Keratinocyte (primary cell): ENCODE data around the gene SLC25A21. TPM values are rescaled to one million over a fixed set of nuclear protein-coding genes. Genes with fewer than 3 reads are reported as not detected.

Experiments used
- DNase-seq: peaks from one replicate; pipeline ENCODE4 v3.0.0-alpha.2; 2011; ENCODE audit warnings: low read depth, missing footprints, low spot score
- FAIRE-seq: peaks from 2 replicates; lab custom pipeline; 2011; peaks lifted over from hg19 to GRCh38; lab: Jason Lieb, UNC
- H2AFZ ChIP-seq: 2 replicates; pipeline ENCODE4 v1.6.0; 2012; ENCODE audit warnings: low read length, control low read depth, inconsistent platforms; ENCODE audit not compliant: control insufficient read depth
- H3K27ac ChIP-seq: 2 replicates; pipeline ENCODE4 v1.5.1; 2011; ENCODE audit warnings: low read length; ENCODE audit not compliant: control insufficient read depth, insufficient read depth
- H3K27me3 ChIP-seq: 3 replicates; pipeline ENCODE4 v1.6.0; 2011; ENCODE audit warnings: low read length; ENCODE audit not compliant: control insufficient read depth, insufficient read depth; ENCODE audit errors: extremely low read depth
- H3K36me3 ChIP-seq, 2 experiments: 2 replicates in 1 of 2; 3 replicates in 1 of 2; pipeline ENCODE4 v1.5.1; 2011; ENCODE audit warnings: low read length in 2 of 2, mild to moderate bottlenecking in 1 of 2; ENCODE audit not compliant: control insufficient read depth in 2 of 2, insufficient read depth in 2 of 2; ENCODE audit errors: extremely low read depth in 1 of 2
- H3K4me1 ChIP-seq: 3 replicates; pipeline ENCODE4 v1.5.1; 2011; ENCODE audit warnings: low read length; ENCODE audit not compliant: control insufficient read depth, insufficient read depth; ENCODE audit errors: extremely low read depth
- H3K4me2 ChIP-seq: 3 replicates; pipeline ENCODE4 v1.6.0; 2011; ENCODE audit warnings: low read depth, low read length; ENCODE audit not compliant: control insufficient read depth, insufficient read depth; ENCODE audit errors: extremely low read depth
- H3K4me3 ChIP-seq, 3 experiments: fragments of 200-600 bp in 1 of 3; sonication (generic) in 1 of 3; 2 replicates in 2 of 3; 3 replicates in 1 of 3; pipeline ENCODE4 v1.5.1; 2011 to 2016; ENCODE audit warnings: low read length in 3 of 3, mild to moderate bottlenecking in 3 of 3, control low read depth in 2 of 3, inconsistent platforms in 1 of 3, low read depth in 1 of 3, mixed read lengths in 1 of 3, mixed run types in 1 of 3, moderate library complexity in 1 of 3; ENCODE audit not compliant: control insufficient read depth in 2 of 3, insufficient read depth in 2 of 3; ENCODE audit errors: extremely low read depth in 1 of 3
- H3K79me2 ChIP-seq: 2 replicates; pipeline ENCODE4 v1.6.0; 2012; ENCODE audit warnings: low read length; ENCODE audit not compliant: control insufficient read depth, insufficient read depth
- H3K9ac ChIP-seq: 3 replicates; pipeline ENCODE4 v1.6.0; 2011; ENCODE audit warnings: low read length; ENCODE audit not compliant: control insufficient read depth, insufficient read depth; ENCODE audit errors: extremely low read depth
- H3K9me1 ChIP-seq: 3 replicates; pipeline ENCODE4 v1.6.0; 2011; ENCODE audit warnings: low read length; ENCODE audit not compliant: control insufficient read depth, insufficient read depth; ENCODE audit errors: extremely low read depth
- H3K9me3 ChIP-seq: 2 replicates; pipeline ENCODE4 v1.5.1; 2012; ENCODE audit warnings: low read depth, low read length; ENCODE audit not compliant: control insufficient read depth
- H4K20me1 ChIP-seq: 3 replicates; pipeline ENCODE4 v1.6.0; 2011; ENCODE audit warnings: low read length; ENCODE audit not compliant: control insufficient read depth, insufficient read depth; ENCODE audit errors: extremely low read depth
- EZH2 ChIP-seq: IDR thresholded peaks from one replicate; pipeline ENCODE4 v1.6.1; 2012; ENCODE audit warnings: inconsistent platforms, mild to moderate bottlenecking, low read length, moderate library complexity
- dilution Hi-C: fragments of 300-500 bp; cut with MboI; formaldehyde crosslinking; loops from one replicate; pipeline ENCODE4 v1.7.0; 2020; ENCODE audit warnings: low sequenced_read_pairs; ENCODE audit not compliant: extremely low pct_ligation_motif_present
- polyA plus RNA-seq, 5 experiments: library from polyadenylated mRNA; depleted of rRNA in 3 of 5; stranded (reverse) in 3 of 5; stranded (forward) in 1 of 5; unstranded in 1 of 5; fragments of >200 nt; gene quantifications; 1 replicate in 1 of 5; 2 replicates in 3 of 5; 3 replicates in 1 of 5; pipeline versions ENCODE4 v1.2.1 to v1.2.3, GENCODE V29; 2011 to 2012; ENCODE audit warnings: missing spikeins in 2 of 5, low read depth in 1 of 5, low replicate concordance in 1 of 5
- TF ChIP-seq, protein P1 (sequence below), 3 experiments: IDR thresholded peaks in 1 of 3; conservative IDR thresholded peaks in 1 of 3; optimal IDR thresholded peaks in 1 of 3; 2 replicates in 2 of 3; 3 replicates in 1 of 3; pipeline versions ENCODE3 to v1.5.1; 2011; ENCODE audit warnings: low read length in 3 of 3, mild to moderate bottlenecking in 3 of 3, moderate library complexity in 2 of 3, control low read depth in 1 of 3, inconsistent platforms in 1 of 3; ENCODE audit not compliant: insufficient read depth in 2 of 3; ENCODE audit errors: extremely low read depth in 1 of 3

The SLC25A21 gene
- polyA plus RNA-seq, 1 donor (not counting 4 experiments of a cell fraction or from before 2014, with no cell fraction given): 0.66 TPM

- DNase-seq (no peak), FAIRE-seq (no peak)
- TF ChIP-seq, protein P1, sequence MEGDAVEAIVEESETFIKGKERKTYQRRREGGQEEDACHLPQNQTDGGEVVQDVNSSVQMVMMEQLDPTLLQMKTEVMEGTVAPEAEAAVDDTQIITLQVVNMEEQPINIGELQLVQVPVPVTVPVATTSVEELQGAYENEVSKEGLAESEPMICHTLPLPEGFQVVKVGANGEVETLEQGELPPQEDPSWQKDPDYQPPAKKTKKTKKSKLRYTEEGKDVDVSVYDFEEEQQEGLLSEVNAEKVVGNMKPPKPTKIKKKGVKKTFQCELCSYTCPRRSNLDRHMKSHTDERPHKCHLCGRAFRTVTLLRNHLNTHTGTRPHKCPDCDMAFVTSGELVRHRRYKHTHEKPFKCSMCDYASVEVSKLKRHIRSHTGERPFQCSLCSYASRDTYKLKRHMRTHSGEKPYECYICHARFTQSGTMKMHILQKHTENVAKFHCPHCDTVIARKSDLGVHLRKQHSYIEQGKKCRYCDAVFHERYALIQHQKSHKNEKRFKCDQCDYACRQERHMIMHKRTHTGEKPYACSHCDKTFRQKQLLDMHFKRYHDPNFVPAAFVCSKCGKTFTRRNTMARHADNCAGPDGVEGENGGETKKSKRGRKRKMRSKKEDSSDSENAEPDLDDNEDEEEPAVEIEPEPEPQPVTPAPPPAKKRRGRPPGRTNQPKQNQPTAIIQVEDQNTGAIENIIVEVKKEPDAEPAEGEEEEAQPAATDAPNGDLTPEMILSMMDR (optimal IDR thresholded peaks at IDR 0.05 in 1 of 3, IDR thresholded peaks at IDR 0.05 in 1 of 3, conservative IDR thresholded peaks at IDR 0.05 in 1 of 3; ENCODE audit: extremely low read depth in 1 of 3, insufficient read depth in 2 of 3, low read length in 3 of 3): no peak
- TF ChIP-seq EZH2: no peak
- Histone ChIP-seq H3K9me1 (no peaks in the 10 kb centered on the region), H2AFZ (no peak overlapping the region), H3K9ac (no peak overlapping the region), H3K27ac (no peak overlapping the region), H3K4me2 (no peak overlapping the region), H4K20me1 (no peaks in the 10 kb centered on the region), H3K27me3 (no peaks in the 10 kb centered on the region), H3K79me2 (no peaks in the 10 kb centered on the region), H3K9me3 (no peaks in the 10 kb centered on the region), H3K4me3 (no peak overlapping the region), H3K36me3 (no peaks in the 10 kb centered on the region), H3K4me1 (no peaks in the 10 kb centered on the region)
- dilution Hi-C loops: no loop called here
Measured at GRCh38 chr14:37063467-37064240, 108.8 kb downstream of the SLC25A21 start.

DNA sequence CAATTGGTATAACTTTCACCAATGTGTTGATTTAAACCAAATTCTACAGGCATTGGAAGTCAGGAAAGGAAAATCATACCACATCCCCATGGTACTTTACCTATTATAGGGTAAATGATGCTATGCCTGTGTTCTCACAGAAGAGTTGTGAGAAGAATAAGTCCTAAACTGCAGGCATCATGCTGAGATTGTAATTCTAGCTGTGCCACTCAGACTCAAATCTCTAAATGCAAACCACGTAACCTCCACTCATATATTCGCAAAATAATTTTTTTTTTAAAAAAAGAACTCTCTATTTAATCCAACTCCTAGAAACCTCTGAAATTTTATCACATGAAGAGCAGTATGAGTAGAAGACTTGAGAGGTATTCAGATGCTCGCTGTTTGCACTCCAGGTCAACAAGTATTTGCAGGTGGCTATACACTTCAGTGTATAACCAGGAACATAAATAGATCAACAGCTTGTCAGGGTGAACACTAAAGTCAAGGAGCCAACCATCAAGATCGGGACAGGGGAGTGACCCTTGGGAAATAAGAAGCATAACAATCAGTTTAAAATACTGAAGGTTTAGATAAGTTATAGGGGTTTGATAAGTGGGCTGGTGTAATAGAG is 110.1 kb downstream of the SLC25A21 start:
- H3K4me1 ChIP-seq: no peaks in the 10 kb centered on the region
- FAIRE-seq (no peak), DNase-seq (no peak)
- no peaks in the 10 kb centered on the region for H3K9me3 ChIP-seq
- H3K4me2 ChIP-seq: no peak overlapping the region
- no peaks in the 10 kb centered on the region for H3K27me3 ChIP-seq
- H3K9ac ChIP-seq: no peak overlapping the region
- no peaks in the 10 kb centered on the region for H3K79me2 ChIP-seq
- H3K9me1 ChIP-seq: no peaks in the 10 kb centered on the region
- dilution Hi-C loops: no loop called here
- H3K27ac ChIP-seq: no peak overlapping the region
- TF ChIP-seq EZH2: no peak
- TF ChIP-seq, protein P1 (optimal IDR thresholded peaks at IDR 0.05 in 1 of 3, IDR thresholded peaks at IDR 0.05 in 1 of 3, conservative IDR thresholded peaks at IDR 0.05 in 1 of 3; ENCODE audit: extremely low read depth in 1 of 3, insufficient read depth in 2 of 3, low read length in 3 of 3): no peak
- H4K20me1 ChIP-seq: no peaks in the 10 kb centered on the region
- no peak overlapping the region for H2AFZ ChIP-seq
- H3K36me3 ChIP-seq: no peaks in the 10 kb centered on the region
- H3K4me3 ChIP-seq: no peak overlapping the region
